Right renal cortex interstitium (tissue), 3 donors: ENCODE data around the gene LIF. TPM values are rescaled to one million over a fixed set of nuclear protein-coding genes. Genes with fewer than 3 reads are reported as not detected.

Source experiments
- DNase-seq, 3 donors: peaks; one replicate each; pipeline ENCODE4 v3.0.0-alpha.2; 2013; ENCODE audit warnings: low read depth in 3 of 3, low spot score in 2 of 3
- polyA plus RNA-seq, 3 donors: library from polyadenylated mRNA; unstranded; fragments of 120-200 nt; gene quantifications; one replicate each; pipeline ENCODE4 v1.2.1, GENCODE V29; 2013; ENCODE audit not compliant: insufficient read length in 3 of 3

LIF gene
- polyA plus RNA-seq, 3 donors: 1.4 to 1.9 (median 1.5) TPM

- DNase-seq: no peak
Measured at GRCh38 chr22:30285176-30285845, 38.8 kb upstream of the LIF start.

- no peak for DNase-seq
Measured at GRCh38 chr22:30284666-30285065, 38.1 kb upstream of the LIF start.

GRCh38 chr22:30284172-30284571 lies 37.6 kb upstream of the LIF start:
- DNase-seq: no peak

GRCh38 chr22:30283342-30283741 lies 36.8 kb upstream of the LIF start:
- DNase-seq: no peak

GRCh38 chr22:30282616-30283046 lies 36.1 kb upstream of the LIF start:
- no peak for DNase-seq

- DNase-seq: no peak
Measured at GRCh38 chr22:30280505-30280904, 33.9 kb upstream of the LIF start.

GRCh38 chr22:30279932-30280331 lies 33.4 kb upstream of the LIF start:
- DNase-seq: no peak

GRCh38 chr22:30279046-30279788 lies 32.7 kb upstream of the LIF start:
- no peak for DNase-seq

GRCh38 chr22:30277547-30278344 lies 31.2 kb upstream of the LIF start:
- no peak for DNase-seq

GRCh38 chr22:30276039-30276438 lies 29.5 kb upstream of the LIF start:
- no peak for DNase-seq

- DNase-seq: no peak
Measured at GRCh38 chr22:30275625-30276024, 29.1 kb upstream of the LIF start.

- DNase-seq: no peak
Measured at GRCh38 chr22:30274437-30274812, 27.9 kb upstream of the LIF start.

- no peak for DNase-seq
Measured at GRCh38 chr22:30273711-30274436, 27.3 kb upstream of the LIF start.

- no peak for DNase-seq
Measured at GRCh38 chr22:30272781-30273601, 26.4 kb upstream of the LIF start.

GRCh38 chr22:30270832-30271231 lies 24.3 kb upstream of the LIF start:
- no peak for DNase-seq

- no peak for DNase-seq
Measured at GRCh38 chr22:30268331-30268730, 21.8 kb upstream of the LIF start.

GRCh38 chr22:30267382-30268302 lies 21.1 kb upstream of the LIF start:
- no peak for DNase-seq

- no peak for DNase-seq
Measured at GRCh38 chr22:30266445-30267381, 20.2 kb upstream of the LIF start, which contains the start of gene OSM. TSS of gene OSM (minus strand) at chr22:30266851. CDS start at chr22:30266799, 52 bp downstream.
